A673 (cell line): ENCODE results near the gene SCNM1. TPM values are rescaled to one million over a fixed set of nuclear protein-coding genes. Genes with fewer than 3 reads are reported as not detected.

ENCODE experiments used
- BruUV-seq: library from RNA; stranded (reverse); fragments of 400-500 nt; replicated peaks from 2 replicates; lab custom pipeline; 2021; lab: Mats Ljungman, UMichigan
- CTCF ChIA-PET: fragments of 300-600 bp; sonication (Branson Sonifier 250); formaldehyde crosslinking; loops from one replicate; lab custom pipeline; 2022; ENCODE audit warnings: antibody characterized with exemption; lab: Charles Lee
- POLR2A ChIA-PET: fragments of 300-600 bp; sonication (Branson Sonifier 250); formaldehyde crosslinking; loops from one replicate; lab custom pipeline; 2022; ENCODE audit warnings: antibody characterized with exemption; ENCODE audit not compliant: low non-redundant PET; lab: Charles Lee
- DNase-seq: peaks from one replicate; pipeline ENCODE4 v3.0.0-alpha.2; 2015; ENCODE audit warnings: low spot score
- H3K27ac ChIP-seq: fragments of 200-600 bp; sonication (generic); 2 replicates; pipeline ENCODE4 v1.5.1; 2016; ENCODE audit warnings: mixed run types, low read depth, mild to moderate bottlenecking, mixed read lengths, antibody characterized with exemption, low read length; ENCODE audit not compliant: poor library complexity, severe bottlenecking
- H3K27me3 ChIP-seq: fragments of 200-600 bp; sonication (generic); replicated peaks from 2 replicates; pipeline ENCODE4 v1.6.1; 2017; ENCODE audit warnings: mixed run types, low read depth, mild to moderate bottlenecking, mixed read lengths, antibody characterized with exemption, low read length; ENCODE audit not compliant: insufficient read depth, poor library complexity
- H3K36me3 ChIP-seq: fragments of 200-600 bp; sonication (generic); 2 replicates; pipeline ENCODE4 v1.6.1; 2016; ENCODE audit warnings: mixed run types, mild to moderate bottlenecking, mixed read lengths, antibody characterized with exemption, low read length; ENCODE audit not compliant: insufficient read depth, poor library complexity, severe bottlenecking
- H3K4me1 ChIP-seq: fragments of 200-600 bp; sonication (generic); 2 replicates; pipeline ENCODE4 v1.6.1; 2017; ENCODE audit warnings: mixed run types, mild to moderate bottlenecking, mixed read lengths, antibody characterized with exemption, low read length; ENCODE audit not compliant: insufficient read depth, poor library complexity, severe bottlenecking
- H3K4me3 ChIP-seq: fragments of 200-600 bp; sonication (generic); 2 replicates; pipeline ENCODE4 v1.5.1; 2016; ENCODE audit warnings: low read depth, mixed run types, mild to moderate bottlenecking, mixed read lengths, low read length; ENCODE audit not compliant: poor library complexity, severe bottlenecking
- H3K9me3 ChIP-seq: fragments of 200-600 bp; sonication (generic); 2 replicates; pipeline ENCODE4 v1.6.1; 2016; ENCODE audit warnings: mixed run types, low read depth, mild to moderate bottlenecking, mixed read lengths, antibody characterized with exemption, low read length; ENCODE audit not compliant: poor library complexity, severe bottlenecking
- CTCF ChIP-seq: fragments of 300-800, 200-600 bp; sonication (generic); conservative IDR thresholded peaks from 2 replicates; pipeline ENCODE4 v1.5.1; 2017; ENCODE audit warnings: low read depth, mild to moderate bottlenecking, antibody characterized with exemption, low read length, moderate library complexity, mixed read lengths
- EZH2 ChIP-seq: fragments of 200-600 bp; sonication (generic); IDR thresholded peaks from 2 replicates; pipeline ENCODE4 v1.6.1; 2017; ENCODE audit warnings: borderline replicate concordance, low read depth, mild to moderate bottlenecking, mixed read lengths, antibody characterized with exemption, low read length; ENCODE audit not compliant: poor library complexity, severe bottlenecking
- intact Hi-C: fragments of 100-400 bp; cut with micrococcal nuclease; formaldehyde crosslinking; loops from one replicate; pipeline ENCODE4 v1.10.0; 2022; ENCODE audit not compliant: unreplicated experiment
- total RNA-seq: library from RNA; stranded (reverse); gene quantifications from 2 replicates; pipeline ENCODE4 v1.2.3, GENCODE V29; 2021

Gene SCNM1
- total RNA-seq, 1 experiment from 2014 or later, result 59.6 TPM

GRCh38 chr1:151135433-151136385 lies 30.2 kb upstream of the SCNM1 start:
- no TSS peak for BruUV-seq
- Histone ChIP-seq H3K36me3 (no peaks in the 10 kb centered on the region), H3K9me3 (no peaks in the 10 kb centered on the region), H3K27me3 (no peaks in the 10 kb centered on the region), H3K4me1 (no peaks in the 10 kb centered on the region), H3K4me3 (no peak overlapping the region), H3K27ac (no peak overlapping the region)
- no peak for DNase-seq
- TF ChIP-seq EZH2 (no peak), CTCF (no peak)
- intact Hi-C loops, result no loop called here
- POLR2A ChIA-PET, result no interaction called here
- CTCF ChIA-PET, result no interaction called here

- no peaks in the 10 kb centered on the region for H3K27me3 ChIP-seq
- no peaks in the 10 kb centered on the region for H3K4me1 ChIP-seq
- intact Hi-C loops, result no loop called here
- no peaks in the 10 kb centered on the region for H3K9me3 ChIP-seq
- CTCF ChIA-PET, result no interaction called here
- no peak overlapping the region for H3K4me3 ChIP-seq
- H3K27ac ChIP-seq, result no peak overlapping the region
- BruUV-seq, result no TSS peak
- DNase-seq, result no peak
- H3K36me3 ChIP-seq, result no peaks in the 10 kb centered on the region
- POLR2A ChIA-PET, result no interaction called here
- no peak for TF ChIP-seq CTCF
- TF ChIP-seq EZH2, result no peak
These were observed 28.2 kb upstream of the SCNM1 start for GRCh38 chr1:151137789-151138188.

GRCh38 chr1:151142411-151143056 lies 23.4 kb upstream of the SCNM1 start:
- POLR2A ChIA-PET, result interaction anchor here (1.0 kb wide), 1 partner anchor 12 kb away, joined by 5 read pairs; no protein-coding TSS in a partner anchor

More at GRCh38 chr1:151142411-151143056, 23.4 kb upstream of the SCNM1 start:
- DNase-seq, result no peak
- Histone ChIP-seq H3K36me3 (no peaks in the 10 kb centered on the region), H3K27me3 (no peaks in the 10 kb centered on the region), H3K9me3 (no peaks in the 10 kb centered on the region), H3K27ac (no peak overlapping the region), H3K4me3 (no peak overlapping the region), H3K4me1 (peaks cover 9% of the 10 kb centered on the region)
- CTCF ChIA-PET, result no interaction called here
- BruUV-seq, result no TSS peak
- intact Hi-C loops, result no loop called here
- TF ChIP-seq EZH2 (no peak), CTCF (no peak)
